Measurements from ENCODE around the gene TSPEAR.
"Not testable (repeated sequence)": the region's sequence is repeated elsewhere in the genome, so short reads cannot be mapped to it uniquely, and the experiment has no call there.

Gene TSPEAR

GRCh38 chr21:44558695-44559094 is 152.7 kb downstream of the TSPEAR start, which contains the start of gene KRTAP10-3:
KRTAP10-3 (minus strand) TSS chr21:44558795; CDS start chr21:44558715, 80 bp downstream.
- H3K4me1 ChIP-seq (ENCODE audit: control insufficient read depth, low read length), result no peaks in the 10 kb centered on the region
- H4K20me1 ChIP-seq (ENCODE audit: control insufficient read depth, insufficient read depth, low read depth, low read length), result no peaks in the 10 kb centered on the region
- H3K27me3 ChIP-seq (ENCODE audit: control insufficient read depth, low read length), result peaks cover 6% of the 10 kb centered on the region; the same call in 1 of the 2 replicates
- TF ChIP-seq EZH2phosphoT487 (IDR thresholded peaks at IDR 0.05; ENCODE audit: borderline replicate concordance, low read length), result no peak
- no peaks in the 10 kb centered on the region for H3K79me2 ChIP-seq (ENCODE audit: control insufficient read depth, low read length)
- H3K4me3 ChIP-seq (ENCODE audit: low read length), result no peak within 1 kb of the TSS
- no peaks in the 10 kb centered on the region for H3K9me3 ChIP-seq (ENCODE audit: control insufficient read depth, insufficient read depth, low read length)
- H3F3A ChIP-seq (ENCODE audit: control insufficient read depth, insufficient read depth), result no peaks in the 10 kb centered on the region
- H3K27ac ChIP-seq (ENCODE audit: low read depth, low read length), result no peak within 1 kb of the TSS
- no peaks in the 10 kb centered on the region for H3K36me3 ChIP-seq (ENCODE audit: control insufficient read depth, low read length)
- H3K9me2 ChIP-seq (replicated peaks; ENCODE audit: control insufficient read depth, low read length), result no peaks in the 10 kb centered on the region
- no peak within 1 kb of the TSS for H3K4me2 ChIP-seq (ENCODE audit: low read length)

- H3K36me3 ChIP-seq (ENCODE audit: control insufficient read depth, low read length); H3K9me2 ChIP-seq (replicated peaks; ENCODE audit: control insufficient read depth, low read length); H3K27ac ChIP-seq (ENCODE audit: low read depth, low read length); H3K9me3 ChIP-seq (ENCODE audit: control insufficient read depth, insufficient read depth, low read length); H3K4me1 ChIP-seq (ENCODE audit: control insufficient read depth, low read length); H4K20me1 ChIP-seq (ENCODE audit: control insufficient read depth, insufficient read depth, low read depth, low read length); H3F3A ChIP-seq (ENCODE audit: control insufficient read depth, insufficient read depth); H3K27me3 ChIP-seq (ENCODE audit: control insufficient read depth, low read length); H3K79me2 ChIP-seq (ENCODE audit: control insufficient read depth, low read length); H3K4me3 ChIP-seq (ENCODE audit: low read length); H3K4me2 ChIP-seq (ENCODE audit: low read length): not testable (repeated sequence)
These were observed 153.1 kb downstream of the TSPEAR start for GRCh38 chr21:44558329-44558675.

- Histone ChIP-seq H3K36me3 (ENCODE audit: control insufficient read depth, low read length) (no peaks in the 10 kb centered on the region), H3K4me2 (ENCODE audit: low read length) (no peak overlapping the region), H3K4me3 (ENCODE audit: low read length) (no peak overlapping the region), H3F3A (ENCODE audit: control insufficient read depth, insufficient read depth) (no peaks in the 10 kb centered on the region), H3K79me2 (ENCODE audit: control insufficient read depth, low read length) (no peaks in the 10 kb centered on the region), H3K27me3 (ENCODE audit: control insufficient read depth, low read length) (peaks cover 6% of the 10 kb centered on the region; the same call in 1 of the 2 replicates), H3K27ac (ENCODE audit: low read depth, low read length) (no peak overlapping the region), H3K9me2 (replicated peaks; ENCODE audit: control insufficient read depth, low read length) (no peaks in the 10 kb centered on the region), H4K20me1 (ENCODE audit: control insufficient read depth, insufficient read depth, low read depth, low read length) (no peaks in the 10 kb centered on the region), H3K4me1 (ENCODE audit: control insufficient read depth, low read length) (no peaks in the 10 kb centered on the region), H3K9me3 (ENCODE audit: control insufficient read depth, insufficient read depth, low read length) (no peaks in the 10 kb centered on the region)
- no peak for TF ChIP-seq EZH2phosphoT487 (IDR thresholded peaks at IDR 0.05; ENCODE audit: borderline replicate concordance, low read length)
- no peak for TF ChIP-seq CTCF (IDR thresholded peaks at IDR 0.05; ENCODE audit: low read depth, low read length, poor library complexity, severe bottlenecking)
These were observed 153.7 kb downstream of the TSPEAR start for GRCh38 chr21:44557491-44558328.

GRCh38 chr21:44556879-44557278 is 154.5 kb downstream of the TSPEAR start:
- no peaks in the 10 kb centered on the region for H3K79me2 ChIP-seq (ENCODE audit: control insufficient read depth, low read length)

More at GRCh38 chr21:44556879-44557278, 154.5 kb downstream of the TSPEAR start:
- H3K27me3 ChIP-seq (ENCODE audit: control insufficient read depth, low read length), result peaks cover 6% of the 10 kb centered on the region; the same call in 1 of the 2 replicates
- no peaks in the 10 kb centered on the region for H4K20me1 ChIP-seq (ENCODE audit: control insufficient read depth, insufficient read depth, low read depth, low read length)
- H3K9me3 ChIP-seq (ENCODE audit: control insufficient read depth, insufficient read depth, low read length), result no peaks in the 10 kb centered on the region
- TF ChIP-seq EZH2phosphoT487 (IDR thresholded peaks at IDR 0.05; ENCODE audit: borderline replicate concordance, low read length) (no peak), CTCF (IDR thresholded peaks at IDR 0.05; ENCODE audit: low read depth, low read length, poor library complexity, severe bottlenecking) (no peak)
- H3K36me3 ChIP-seq (ENCODE audit: control insufficient read depth, low read length), result no peaks in the 10 kb centered on the region
- no peak overlapping the region for H3K4me3 ChIP-seq (ENCODE audit: low read length)
- H3K27ac ChIP-seq (ENCODE audit: low read depth, low read length), result no peak overlapping the region
- H3K4me2 ChIP-seq (ENCODE audit: low read length), result no peak overlapping the region
- no peaks in the 10 kb centered on the region for H3K4me1 ChIP-seq (ENCODE audit: control insufficient read depth, low read length)
- H3K9me2 ChIP-seq (replicated peaks; ENCODE audit: control insufficient read depth, low read length), result no peaks in the 10 kb centered on the region
- H3F3A ChIP-seq (ENCODE audit: control insufficient read depth, insufficient read depth), result no peaks in the 10 kb centered on the region

Measured in DOHH2 (cell line).